ENCODE measurements around the gene UGT3A2.

The UGT3A2 gene

GRCh38 chr5:36066001-36066539, 612 bp downstream of the UGT3A2 start:
- in situ Hi-C loops (cut with MboI; ENCODE audit: low pct_unique_long_range_greater_than_20kb, low sequenced_read_pairs, unreplicated experiment), result no loop called here
- DNase-seq (ENCODE audit: low spot score), result no peak
- no peak for TF ChIP-seq CTCF (IDR thresholded peaks at IDR 0.05; ENCODE audit: extremely low read depth, insufficient read depth, missing control alignments)

- in situ Hi-C loops (cut with MboI; ENCODE audit: low pct_unique_long_range_greater_than_20kb, low sequenced_read_pairs, unreplicated experiment), result no loop called here
- DNase-seq (ENCODE audit: low spot score), result no peak
- TF ChIP-seq CTCF (IDR thresholded peaks at IDR 0.05; ENCODE audit: extremely low read depth, insufficient read depth, missing control alignments), result no peak
Observed at GRCh38 chr5:36060420-36060887, 6.2 kb downstream of the UGT3A2 start.

GRCh38 chr5:36059571-36060419, 6.9 kb downstream of the UGT3A2 start:
- TF ChIP-seq CTCF (IDR thresholded peaks at IDR 0.05; ENCODE audit: extremely low read depth, insufficient read depth, missing control alignments), result no peak
- in situ Hi-C loops (cut with MboI; ENCODE audit: low pct_unique_long_range_greater_than_20kb, low sequenced_read_pairs, unreplicated experiment), result no loop called here
- no peak for DNase-seq (ENCODE audit: low spot score)

GRCh38 chr5:36058776-36059175, 7.9 kb downstream of the UGT3A2 start:
- TF ChIP-seq CTCF (IDR thresholded peaks at IDR 0.05; ENCODE audit: extremely low read depth, insufficient read depth, missing control alignments), result no peak
- in situ Hi-C loops (cut with MboI; ENCODE audit: low pct_unique_long_range_greater_than_20kb, low sequenced_read_pairs, unreplicated experiment), result no loop called here
- DNase-seq (ENCODE audit: low spot score), result no peak

- TF ChIP-seq CTCF (IDR thresholded peaks at IDR 0.05; ENCODE audit: extremely low read depth, insufficient read depth, missing control alignments), result no peak
- no peak for DNase-seq (ENCODE audit: low spot score)
- in situ Hi-C loops (cut with MboI; ENCODE audit: low pct_unique_long_range_greater_than_20kb, low sequenced_read_pairs, unreplicated experiment), result no loop called here
Observed at GRCh38 chr5:36057386-36057785, 9.3 kb downstream of the UGT3A2 start.

- in situ Hi-C loops (cut with MboI; ENCODE audit: low pct_unique_long_range_greater_than_20kb, low sequenced_read_pairs, unreplicated experiment), result no loop called here
- TF ChIP-seq CTCF (IDR thresholded peaks at IDR 0.05; ENCODE audit: extremely low read depth, insufficient read depth, missing control alignments), result no peak
- no peak for DNase-seq (ENCODE audit: low spot score)
Observed at GRCh38 chr5:36056422-36056821, 10.3 kb downstream of the UGT3A2 start.
